HG03064 (cell line): Measurements from ENCODE around the gene WNK4.

ENCODE experiments used
- ATAC-seq: cut with Tn5 transposase; IDR thresholded peaks from one replicate; pipeline ENCODE4 v1.9.1; 2021; ENCODE audit warnings: low read depth; ENCODE audit not compliant: unreplicated experiment

Gene WNK4

DNA sequence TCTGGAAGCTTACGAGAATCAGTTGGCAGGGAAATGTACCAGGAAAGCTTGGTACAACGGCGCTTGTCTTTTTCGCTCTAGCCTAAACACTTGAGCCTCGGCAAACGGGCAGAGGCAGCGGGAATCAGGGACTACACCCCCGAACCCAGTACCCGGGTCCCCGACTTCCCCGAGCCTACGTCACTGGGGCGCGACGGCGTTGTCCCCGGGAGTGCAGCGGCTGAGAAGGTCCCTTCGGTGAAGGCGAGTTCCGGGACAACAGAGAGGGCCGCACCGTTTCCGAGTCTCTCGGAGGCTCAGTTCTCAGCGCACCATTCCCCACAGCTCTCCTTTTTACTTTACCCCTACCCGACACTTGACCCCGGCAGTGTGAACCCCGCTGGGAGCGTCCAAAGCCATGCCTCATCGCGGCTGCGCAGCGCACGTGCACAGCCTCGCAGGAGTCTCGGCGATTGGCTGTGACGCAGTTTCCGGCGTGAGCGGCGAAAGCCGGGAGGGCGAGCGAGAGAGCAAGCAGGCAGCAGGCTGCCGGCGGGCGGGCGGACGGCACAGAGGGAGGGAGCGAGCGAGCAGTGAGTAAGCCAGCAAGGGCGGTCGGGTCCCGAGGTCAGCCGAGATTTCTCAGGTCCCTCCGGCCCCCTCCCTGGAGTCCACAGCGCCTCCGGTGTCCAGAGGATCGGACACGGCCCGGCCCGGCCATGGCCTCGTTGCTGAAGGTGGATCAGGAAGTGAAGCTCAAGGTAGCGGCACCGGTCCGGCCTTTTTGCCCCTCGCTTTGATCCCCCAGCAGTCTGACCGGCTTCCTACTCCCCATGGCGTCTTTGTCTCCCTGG is 52.7 kb downstream of the WNK4 start, which contains the start of gene PSME3:
Gene PSME3, plus strand, starts transcription at position 464 of the 833 bp plus-strand sequence. Its CDS starts 235 bp downstream, at position 699.
- peak; percentile 70 for ATAC-seq

DNA sequence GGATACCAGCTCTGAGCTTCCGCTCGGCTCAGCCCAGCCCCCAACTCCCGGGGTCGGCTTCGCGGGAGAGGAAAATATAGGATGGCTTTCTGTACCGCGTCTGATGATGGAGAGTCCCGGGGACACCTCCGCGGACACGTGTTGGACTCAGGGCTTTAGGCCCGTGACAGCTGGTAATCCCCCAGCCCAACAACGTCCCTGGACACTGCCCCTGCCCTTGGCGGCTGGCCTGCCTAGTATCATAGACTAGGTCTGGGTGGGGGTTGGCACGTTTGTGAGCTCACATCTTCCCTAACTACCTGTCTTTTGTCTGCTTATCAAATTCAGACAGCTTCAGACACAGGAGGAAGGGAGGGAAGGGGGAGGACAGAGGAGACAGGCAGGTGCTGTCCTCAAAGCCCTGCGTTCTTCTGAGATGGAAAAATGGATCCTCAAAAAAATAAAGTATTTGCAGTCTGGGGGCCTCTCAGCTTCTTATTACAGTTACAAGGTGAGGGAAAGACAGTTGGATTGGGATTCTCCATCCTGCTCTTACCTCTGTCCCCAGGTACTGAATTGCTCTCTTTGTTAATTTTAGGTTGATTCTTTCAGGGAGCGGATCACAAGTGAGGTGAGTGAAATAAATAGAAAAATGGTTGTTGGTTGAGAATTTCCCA is 53.5 kb downstream of the WNK4 start:
- ATAC-seq: no peak

- no peak for ATAC-seq
Observed at GRCh38 chr17:42835732-42836131, 55.3 kb downstream of the WNK4 start.

GRCh38 chr17:42841975-42842685 is 61.7 kb downstream of the WNK4 start:
- no peak for ATAC-seq

DNA sequence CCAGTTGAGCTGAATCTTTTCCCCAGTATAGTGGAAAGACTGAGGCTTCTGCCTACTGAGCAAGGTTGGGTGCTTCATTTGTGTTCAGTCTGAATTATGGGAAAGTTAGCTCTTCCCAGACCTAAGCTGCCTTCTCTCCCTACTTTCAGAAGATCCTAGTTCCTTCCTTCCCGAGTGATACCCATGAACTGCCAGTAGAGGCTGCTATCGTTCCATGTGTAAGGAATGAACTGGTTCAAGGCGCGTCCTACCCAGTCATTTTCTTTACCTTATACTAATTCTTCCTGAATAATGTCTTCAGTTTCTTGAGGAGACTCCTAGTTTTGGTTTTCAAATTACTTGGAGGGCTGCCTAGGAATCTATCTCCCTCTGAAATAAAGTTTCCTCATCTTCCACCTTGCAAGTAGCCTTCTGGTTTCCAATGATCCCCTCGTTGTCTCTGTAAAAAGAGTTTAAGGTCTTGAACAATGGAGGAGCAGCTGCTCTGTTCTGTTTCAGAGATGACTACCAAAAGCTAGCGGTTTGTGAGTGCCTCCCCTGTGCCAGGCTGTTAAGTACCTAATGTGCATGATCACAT is 63.0 kb downstream of the WNK4 start:
- no peak for ATAC-seq

DNA sequence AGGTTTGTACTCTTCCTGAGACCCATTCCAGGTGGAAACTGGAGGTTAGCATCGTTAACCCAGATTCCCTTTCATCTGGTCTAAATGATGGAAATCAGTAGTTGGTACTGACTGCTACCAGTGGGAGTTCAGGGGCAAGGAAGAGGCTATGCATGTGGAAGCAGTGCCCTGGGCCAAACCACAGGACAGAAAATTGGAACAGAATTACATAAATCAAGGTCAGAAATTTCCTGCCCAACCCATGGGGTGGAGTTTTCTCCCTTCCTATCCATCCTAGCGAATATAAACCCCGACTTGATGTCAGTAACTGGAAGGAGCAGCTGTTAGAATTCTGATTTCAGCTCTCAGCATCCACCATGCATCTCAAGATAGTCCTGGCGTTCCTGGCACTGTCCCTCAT is 63.9 kb downstream of the WNK4 start, which contains the start of gene AOC2:
Gene AOC2, plus strand, starts transcription at position 310 of the 400 bp plus-strand sequence. Its CDS starts 47 bp downstream, at position 357.
- no peak for ATAC-seq

- no peak for ATAC-seq
Observed at GRCh38 chr17:42844761-42845555, 64.5 kb downstream of the WNK4 start.

DNA sequence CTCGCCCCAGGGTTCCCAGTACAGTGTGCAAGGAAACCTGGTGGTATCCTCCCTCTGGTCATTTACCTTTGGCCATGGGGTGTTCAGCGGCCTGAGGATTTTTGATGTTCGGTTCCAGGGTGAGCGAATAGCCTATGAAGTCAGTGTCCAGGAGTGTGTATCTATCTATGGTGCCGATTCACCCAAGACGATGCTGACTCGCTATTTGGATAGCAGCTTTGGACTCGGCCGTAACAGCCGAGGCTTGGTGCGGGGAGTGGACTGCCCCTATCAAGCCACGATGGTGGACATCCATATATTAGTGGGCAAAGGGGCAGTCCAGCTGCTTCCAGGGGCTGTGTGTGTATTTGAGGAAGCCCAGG is 65.1 kb downstream of the WNK4 start:
- no peak for ATAC-seq

DNA sequence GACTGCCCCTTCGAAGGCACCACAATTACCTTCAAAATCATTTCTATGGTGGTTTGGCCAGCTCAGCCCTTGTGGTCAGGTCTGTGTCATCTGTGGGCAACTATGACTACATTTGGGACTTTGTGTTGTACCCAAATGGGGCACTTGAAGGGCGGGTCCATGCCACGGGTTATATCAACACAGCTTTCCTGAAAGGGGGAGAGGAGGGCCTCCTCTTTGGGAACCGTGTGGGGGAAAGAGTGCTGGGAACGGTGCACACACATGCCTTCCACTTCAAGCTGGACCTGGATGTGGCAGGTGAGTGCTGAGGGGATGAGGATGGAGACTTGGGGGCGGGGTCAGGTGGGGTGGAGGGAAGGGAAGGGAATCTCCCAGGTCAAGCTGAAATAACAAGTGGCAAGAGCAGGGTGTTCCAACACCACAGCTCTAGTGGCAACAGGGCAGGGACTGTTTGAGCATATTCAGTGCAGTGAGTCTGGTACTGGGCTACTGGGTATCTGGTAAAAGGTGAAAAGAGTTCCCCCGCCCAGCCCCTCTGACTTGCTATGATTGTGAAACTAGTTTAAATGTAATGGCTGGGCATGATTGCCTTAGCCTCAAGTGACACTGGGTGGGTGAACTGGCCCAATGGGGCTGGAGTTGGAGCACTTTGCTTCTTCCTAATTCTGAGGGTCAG is 65.6 kb downstream of the WNK4 start:
- ATAC-seq: no peak
